Thoracic aorta (tissue), 2 donors: ENCODE data around the gene EIF2B4. TPM values are rescaled to one million over a fixed set of nuclear protein-coding genes. Genes with fewer than 3 reads are reported as not detected.

Experiments used
- ATAC-seq: fragments of 150-250 bp; one replicate; pipeline ENCODE4 v1.8.0; 2017; ENCODE audit warnings: low read depth; ENCODE audit not compliant: insufficient number of reproducible peaks, low FRiP score
- DNase-seq: peaks from one replicate; pipeline ENCODE4 v3.0.0-alpha.2; 2020; ENCODE audit warnings: low spot score
- H3K27ac ChIP-seq, 2 donors: fragments of 200-600 bp; sonication (generic); 1 replicate in 1 of 2; 2 replicates in 1 of 2; pipeline ENCODE4 v1.5.1; 2016; ENCODE audit warnings: mild to moderate bottlenecking in 2 of 2, moderate library complexity in 2 of 2
- H3K27me3 ChIP-seq: fragments of 200-600 bp; sonication (generic); replicated peaks from 2 replicates; pipeline ENCODE4 v1.6.0; 2016; ENCODE audit warnings: mild to moderate bottlenecking; ENCODE audit not compliant: insufficient read depth
- H3K36me3 ChIP-seq: fragments of 200-600 bp; sonication (generic); one replicate; pipeline ENCODE4 v1.5.1; 2016
- H3K4me1 ChIP-seq, 2 donors: fragments of 200-600 bp; sonication (generic); 1 replicate in 1 of 2; 2 replicates in 1 of 2; pipeline versions ENCODE4 v1.5.1 to v1.6.0; 2016; ENCODE audit warnings: low read depth in 2 of 2, mild to moderate bottlenecking in 1 of 2; ENCODE audit not compliant: control insufficient read depth in 1 of 2
- H3K4me3 ChIP-seq: fragments of 200-600 bp; sonication (generic); 2 replicates; pipeline ENCODE4 v1.5.1; 2016; ENCODE audit warnings: mild to moderate bottlenecking
- H3K9me3 ChIP-seq: fragments of 200-600 bp; sonication (generic); 2 replicates; pipeline ENCODE4 v1.5.1; 2016
- total RNA-seq, 2 donors: library from RNA; depleted of rRNA; stranded (reverse); fragments of >200 nt; gene quantifications; one replicate each; pipeline versions ENCODE4 v1.1.0 to v1.2.3, GENCODE V29; 2016
- TF ChIP-seq, protein P1 (sequence below): fragments of 200-600 bp; sonication (generic); IDR thresholded peaks from one replicate; pipeline ENCODE4 v1.5.1; 2019; ENCODE audit warnings: antibody characterized with exemption

The EIF2B4 gene
- total RNA-seq, 2 donors from 2014 or later = 31.5 to 55.4 TPM

DNA sequence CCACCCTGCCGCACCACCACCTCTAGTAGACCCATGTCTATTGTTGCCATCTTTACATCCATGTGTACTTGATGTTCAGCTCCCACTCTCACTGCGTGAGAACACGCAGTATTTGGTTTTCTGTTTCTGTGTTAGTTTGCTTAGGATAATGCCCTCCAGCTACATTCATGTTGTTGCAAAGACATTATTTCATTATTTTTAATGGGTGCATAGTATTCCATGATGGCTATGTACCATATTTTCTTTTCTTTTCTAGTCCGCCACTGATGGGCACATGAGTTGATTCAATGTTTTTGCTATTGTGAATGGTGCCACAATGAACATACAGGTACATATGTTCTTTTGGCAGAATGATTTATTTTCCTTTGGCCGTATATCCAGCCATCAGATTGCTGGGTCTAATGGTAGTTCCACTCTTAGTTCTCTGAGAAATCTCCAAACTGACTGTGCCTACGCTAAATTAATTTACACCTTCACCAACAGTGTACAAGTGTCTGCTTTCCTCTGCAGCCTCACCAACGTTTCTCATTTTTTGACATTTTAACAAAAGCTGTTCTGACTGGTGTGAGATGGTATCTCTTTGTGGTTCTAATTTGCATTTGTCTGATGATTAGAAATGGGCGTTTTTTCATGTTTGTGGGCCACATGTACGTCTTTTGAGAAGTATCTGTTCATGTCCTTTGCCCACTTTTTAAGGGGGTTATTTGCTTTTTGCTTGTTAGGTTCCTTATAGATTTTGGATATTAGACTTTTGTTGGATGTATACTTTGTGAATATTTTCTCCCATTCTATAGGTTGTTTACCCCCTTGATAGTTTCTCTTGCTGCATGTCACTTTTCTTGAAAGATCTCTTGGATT is 20.9 kb upstream of the EIF2B4 start:
- no peaks in the 10 kb centered on the region for H3K4me1 ChIP-seq
- H3K27ac ChIP-seq = no peak overlapping the region
- H3K27me3 ChIP-seq = no peaks in the 10 kb centered on the region
- no peak overlapping the region for H3K4me3 ChIP-seq
- H3K36me3 ChIP-seq = peaks cover under 1% of the 10 kb centered on the region
- DNase-seq = no peak
- TF ChIP-seq, protein P1, sequence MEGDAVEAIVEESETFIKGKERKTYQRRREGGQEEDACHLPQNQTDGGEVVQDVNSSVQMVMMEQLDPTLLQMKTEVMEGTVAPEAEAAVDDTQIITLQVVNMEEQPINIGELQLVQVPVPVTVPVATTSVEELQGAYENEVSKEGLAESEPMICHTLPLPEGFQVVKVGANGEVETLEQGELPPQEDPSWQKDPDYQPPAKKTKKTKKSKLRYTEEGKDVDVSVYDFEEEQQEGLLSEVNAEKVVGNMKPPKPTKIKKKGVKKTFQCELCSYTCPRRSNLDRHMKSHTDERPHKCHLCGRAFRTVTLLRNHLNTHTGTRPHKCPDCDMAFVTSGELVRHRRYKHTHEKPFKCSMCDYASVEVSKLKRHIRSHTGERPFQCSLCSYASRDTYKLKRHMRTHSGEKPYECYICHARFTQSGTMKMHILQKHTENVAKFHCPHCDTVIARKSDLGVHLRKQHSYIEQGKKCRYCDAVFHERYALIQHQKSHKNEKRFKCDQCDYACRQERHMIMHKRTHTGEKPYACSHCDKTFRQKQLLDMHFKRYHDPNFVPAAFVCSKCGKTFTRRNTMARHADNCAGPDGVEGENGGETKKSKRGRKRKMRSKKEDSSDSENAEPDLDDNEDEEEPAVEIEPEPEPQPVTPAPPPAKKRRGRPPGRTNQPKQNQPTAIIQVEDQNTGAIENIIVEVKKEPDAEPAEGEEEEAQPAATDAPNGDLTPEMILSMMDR = no peak
- no peaks in the 10 kb centered on the region for H3K9me3 ChIP-seq
- ATAC-seq = no peak

DNA sequence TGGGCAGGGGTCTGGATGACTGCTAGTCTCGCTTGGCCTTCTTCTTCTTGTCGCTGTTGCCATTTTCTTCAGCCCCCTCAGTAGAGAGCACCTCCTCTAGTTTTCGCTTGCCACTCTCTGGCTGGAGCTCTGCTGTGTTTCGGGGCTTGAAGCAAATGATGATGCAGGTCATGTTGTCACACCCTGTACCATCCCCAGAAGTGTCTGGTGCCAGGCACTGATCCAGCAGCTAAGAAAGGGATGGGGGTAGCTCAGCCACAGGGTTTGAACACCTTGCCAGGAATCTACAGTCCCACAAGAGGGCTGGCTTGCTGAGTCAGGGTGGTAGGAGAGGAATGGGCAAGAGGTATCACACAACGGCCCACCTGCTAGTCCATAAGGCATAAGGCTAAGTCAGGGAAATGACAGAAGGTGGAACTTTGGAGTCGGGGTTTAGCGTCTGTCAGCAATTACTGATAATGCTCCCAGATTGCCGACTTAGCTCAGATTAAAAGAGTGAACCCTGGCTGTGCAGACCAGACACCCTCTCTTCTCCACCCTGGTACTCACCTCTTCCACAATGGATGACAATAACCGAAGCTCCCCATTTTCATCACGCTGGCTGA is 11.5 kb upstream of the EIF2B4 start:
- Histone ChIP-seq H3K4me3 (peak overlapping the region; percentile 72), H3K4me1 (peaks cover 11 to 15% of the 10 kb centered on the region in 2 donors), H3K27me3 (no peaks in the 10 kb centered on the region), H3K27ac (peak overlapping the region; percentile 77 to 90), H3K36me3 (peaks cover 40% of the 10 kb centered on the region), H3K9me3 (no peaks in the 10 kb centered on the region)
- TF ChIP-seq, protein P1 = no peak
- no peak for ATAC-seq
- no peak for DNase-seq

DNA sequence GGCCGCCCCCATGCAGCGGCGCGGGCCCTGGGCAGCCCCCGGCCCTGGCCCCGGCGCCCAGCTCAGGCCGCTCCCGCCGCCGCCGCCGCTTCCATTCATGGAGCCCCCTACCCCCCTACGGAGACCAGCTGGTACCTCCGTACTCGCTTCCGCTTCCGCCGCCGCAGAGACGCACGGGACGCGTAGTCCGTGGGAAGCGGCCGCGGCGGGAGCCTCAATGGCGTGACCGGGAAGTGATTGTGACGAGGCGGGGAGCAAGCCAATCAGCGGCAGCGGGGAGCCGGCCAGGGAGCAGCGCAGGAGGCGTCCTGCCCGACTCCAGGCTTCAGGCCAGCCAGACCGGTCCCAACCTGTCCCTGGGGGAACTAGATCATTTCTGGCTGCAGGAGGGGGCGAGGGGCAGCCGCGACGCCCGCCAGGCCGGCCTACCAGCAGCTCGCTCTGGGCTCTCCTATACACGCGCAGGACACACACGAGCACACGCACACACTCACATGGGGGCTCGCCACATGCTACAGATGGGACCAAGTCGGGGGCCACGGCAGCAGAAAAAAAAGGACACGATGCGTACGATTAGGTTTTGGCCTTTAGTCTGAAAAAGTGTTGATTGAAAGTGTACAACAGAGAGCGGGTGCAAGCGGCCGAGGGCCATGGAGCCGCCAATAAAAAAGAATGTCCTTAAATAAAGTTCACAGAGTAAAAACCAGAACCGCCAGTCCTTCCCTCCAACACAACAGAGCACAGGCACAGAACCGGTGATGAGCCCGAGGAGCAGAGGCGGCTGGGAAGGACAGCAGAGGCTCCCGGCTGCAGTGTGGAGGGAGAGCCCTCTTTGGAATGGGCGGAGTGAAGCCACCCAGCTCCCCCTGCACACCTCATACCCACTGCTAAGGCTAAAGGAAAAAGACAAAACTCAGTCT is 10.7 kb upstream of the EIF2B4 start, which contains the start of gene ZNF513:
Gene ZNF513, minus strand, starts transcription at position 109 of the 920 bp plus-strand sequence. CDS start 208 bp downstream, outside the sequence.
- TF ChIP-seq, protein P1 = no peak
- H3K27ac ChIP-seq = peak within 1 kb of the TSS; percentile 77 to 90
- H3K4me3 ChIP-seq = peak within 1 kb of the TSS; percentile 72
- peaks cover 11 to 15% of the 10 kb centered on the region in 2 donors for H3K4me1 ChIP-seq
- no peaks in the 10 kb centered on the region for H3K9me3 ChIP-seq
- DNase-seq (peak; percentile 91), ATAC-seq (peak; percentile 94)
- peaks cover 46% of the 10 kb centered on the region for H3K36me3 ChIP-seq
- no peaks in the 10 kb centered on the region for H3K27me3 ChIP-seq

DNA sequence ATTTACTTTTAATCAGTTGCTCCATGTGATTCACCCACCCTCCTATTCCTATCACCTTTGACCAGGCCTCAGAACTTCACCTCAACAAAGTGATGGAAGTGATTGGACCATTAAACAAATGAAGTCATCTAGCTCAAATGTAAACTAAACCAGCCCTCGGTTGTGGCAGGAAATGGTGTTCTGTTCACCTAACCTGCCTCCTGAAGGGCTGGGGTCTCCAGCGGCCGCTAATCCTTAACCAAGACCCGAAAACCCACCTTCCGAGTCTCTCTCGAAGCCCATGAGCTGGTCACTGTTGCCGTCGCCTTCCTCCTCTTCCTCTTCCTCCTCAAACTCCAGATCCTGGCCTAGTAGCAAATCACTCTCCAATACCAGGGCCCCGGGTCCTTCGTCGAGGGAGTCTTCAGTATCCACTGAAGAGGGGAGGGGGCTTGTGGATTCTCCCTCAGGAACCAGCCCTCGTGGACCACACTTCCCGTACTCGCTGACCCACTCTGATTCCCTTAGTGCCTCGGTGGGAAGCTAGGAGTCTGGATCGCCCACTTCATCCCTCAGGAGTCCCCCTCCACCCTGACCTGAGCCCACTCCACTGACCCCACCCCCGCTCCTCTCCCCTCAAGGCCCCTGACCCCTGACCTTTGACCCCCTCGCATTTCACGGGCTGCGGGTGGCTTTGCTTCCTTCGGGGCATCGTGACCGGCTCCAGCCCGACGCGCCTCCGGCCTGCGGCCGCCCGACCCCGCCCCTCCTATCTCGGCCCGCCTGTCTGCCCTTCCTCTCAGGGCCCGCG is 9.9 kb upstream of the EIF2B4 start:
- TF ChIP-seq, protein P1 = no peak
- Histone ChIP-seq H3K4me1 (peaks cover 11 to 15% of the 10 kb centered on the region in 2 donors), H3K4me3 (peak overlapping the region; percentile 72), H3K27ac (peak overlapping the region; percentile 77 to 90), H3K36me3 (peaks cover 48% of the 10 kb centered on the region), H3K27me3 (no peaks in the 10 kb centered on the region), H3K9me3 (no peaks in the 10 kb centered on the region)
- ATAC-seq = peak; percentile 44
- DNase-seq = peak; percentile 53
